Upper lobe of right lung (tissue), 1 donor: ENCODE measurements around the gene SNX13. TPM values are rescaled to one million over a fixed set of nuclear protein-coding genes. Genes with fewer than 3 reads are reported as not detected.

Experiments
- ATAC-seq: fragments of 200-7000 bp; cut with Tn5 transposase; one replicate; pipeline ENCODE4 v1.9.1; 2020; ENCODE audit warnings: mild to moderate bottlenecking, moderate library complexity
- DNase-seq: peaks from one replicate; pipeline ENCODE4 v3.0.0-alpha.2; 2020
- H3K27ac ChIP-seq: fragments of 200-600 bp; one replicate; pipeline ENCODE4 v1.8.0; 2022
- H3K27me3 ChIP-seq: fragments of 200-600 bp; one replicate; pipeline ENCODE4 v1.8.0; 2022; ENCODE audit warnings: mild to moderate bottlenecking
- H3K36me3 ChIP-seq: fragments of 200-600 bp; one replicate; pipeline ENCODE4 v1.8.0; 2022
- H3K4me1 ChIP-seq: fragments of 200-600 bp; one replicate; pipeline ENCODE4 v1.8.0; 2022
- H3K4me3 ChIP-seq: fragments of 200-600 bp; one replicate; pipeline ENCODE4 v1.8.0; 2022; ENCODE audit warnings: mild to moderate bottlenecking
- H3K9me3 ChIP-seq: fragments of 200-600 bp; one replicate; pipeline ENCODE4 v1.8.0; 2022
- intact Hi-C: fragments of 100-400 bp; cut with DNase I; formaldehyde crosslinking; loops from one replicate; pipeline ENCODE4 v1.11.0; 2022
- total RNA-seq: library from RNA; stranded (reverse); fragmentation: NEBNext Ultra II Directional; extraction: Animal tissue kit (Norgen Biotek cat#: 25700); gene quantifications from one replicate; pipeline ENCODE4 v1.2.1, GENCODE V29; 2021
- TF ChIP-seq, protein P1 (sequence below): fragments of 200-600 bp; IDR thresholded peaks from one replicate; pipeline ENCODE4 v1.8.0; 2022; ENCODE audit warnings: antibody characterized with exemption
- donor health status: DM: no; HTN: yes; CAD: no; lungs with severe emphysema.

SNX13 gene
- total RNA-seq, 1 donor from 2014 or later = 47.0 TPM

GRCh38 chr7:17746020-17746530 is 194.2 kb downstream of the SNX13 start:
- DNase-seq (no peak), ATAC-seq (no peak)
- Histone ChIP-seq H3K4me1 (no peaks in the 10 kb centered on the region), H3K27me3 (no peaks in the 10 kb centered on the region), H3K36me3 (no peaks in the 10 kb centered on the region), H3K27ac (no peak overlapping the region), H3K4me3 (no peak overlapping the region), H3K9me3 (no peaks in the 10 kb centered on the region)
- TF ChIP-seq, protein P1, sequence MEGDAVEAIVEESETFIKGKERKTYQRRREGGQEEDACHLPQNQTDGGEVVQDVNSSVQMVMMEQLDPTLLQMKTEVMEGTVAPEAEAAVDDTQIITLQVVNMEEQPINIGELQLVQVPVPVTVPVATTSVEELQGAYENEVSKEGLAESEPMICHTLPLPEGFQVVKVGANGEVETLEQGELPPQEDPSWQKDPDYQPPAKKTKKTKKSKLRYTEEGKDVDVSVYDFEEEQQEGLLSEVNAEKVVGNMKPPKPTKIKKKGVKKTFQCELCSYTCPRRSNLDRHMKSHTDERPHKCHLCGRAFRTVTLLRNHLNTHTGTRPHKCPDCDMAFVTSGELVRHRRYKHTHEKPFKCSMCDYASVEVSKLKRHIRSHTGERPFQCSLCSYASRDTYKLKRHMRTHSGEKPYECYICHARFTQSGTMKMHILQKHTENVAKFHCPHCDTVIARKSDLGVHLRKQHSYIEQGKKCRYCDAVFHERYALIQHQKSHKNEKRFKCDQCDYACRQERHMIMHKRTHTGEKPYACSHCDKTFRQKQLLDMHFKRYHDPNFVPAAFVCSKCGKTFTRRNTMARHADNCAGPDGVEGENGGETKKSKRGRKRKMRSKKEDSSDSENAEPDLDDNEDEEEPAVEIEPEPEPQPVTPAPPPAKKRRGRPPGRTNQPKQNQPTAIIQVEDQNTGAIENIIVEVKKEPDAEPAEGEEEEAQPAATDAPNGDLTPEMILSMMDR = no peak
- intact Hi-C loops = no loop called here

GRCh38 chr7:17745610-17746009 is 194.7 kb downstream of the SNX13 start:
- Histone ChIP-seq H3K4me3 (no peak overlapping the region), H3K4me1 (no peaks in the 10 kb centered on the region), H3K9me3 (no peaks in the 10 kb centered on the region), H3K27me3 (no peaks in the 10 kb centered on the region), H3K36me3 (no peaks in the 10 kb centered on the region), H3K27ac (no peak overlapping the region)
- intact Hi-C loops = no loop called here
- no peak for ATAC-seq
- TF ChIP-seq, protein P1 = no peak
- DNase-seq = no peak

DNA sequence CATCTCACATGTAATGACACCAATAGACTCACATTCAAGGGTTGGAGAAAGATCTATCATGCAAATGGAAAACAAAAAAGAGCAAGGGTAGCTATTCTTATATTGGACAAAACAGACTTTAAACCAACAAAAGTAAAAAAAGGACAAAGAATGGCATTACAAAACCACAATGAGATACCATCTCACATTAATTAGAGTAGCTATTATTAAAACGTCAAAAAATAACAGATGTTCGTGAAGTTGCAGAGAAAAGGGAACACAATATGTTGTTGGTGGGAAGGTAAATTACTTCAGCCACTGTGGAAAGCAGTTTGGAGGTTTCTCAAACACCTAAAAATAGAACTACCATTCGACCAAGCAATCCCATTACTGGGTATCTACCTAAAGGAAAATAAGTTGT is 197.0 kb downstream of the SNX13 start:
- Histone ChIP-seq H3K4me1 (no peaks in the 10 kb centered on the region), H3K27ac (no peak overlapping the region), H3K36me3 (no peaks in the 10 kb centered on the region), H3K9me3 (no peaks in the 10 kb centered on the region), H3K27me3 (no peaks in the 10 kb centered on the region), H3K4me3 (no peak overlapping the region)
- intact Hi-C loops = no loop called here
- TF ChIP-seq, protein P1 = no peak
- ATAC-seq = no peak
- DNase-seq = no peak

DNA sequence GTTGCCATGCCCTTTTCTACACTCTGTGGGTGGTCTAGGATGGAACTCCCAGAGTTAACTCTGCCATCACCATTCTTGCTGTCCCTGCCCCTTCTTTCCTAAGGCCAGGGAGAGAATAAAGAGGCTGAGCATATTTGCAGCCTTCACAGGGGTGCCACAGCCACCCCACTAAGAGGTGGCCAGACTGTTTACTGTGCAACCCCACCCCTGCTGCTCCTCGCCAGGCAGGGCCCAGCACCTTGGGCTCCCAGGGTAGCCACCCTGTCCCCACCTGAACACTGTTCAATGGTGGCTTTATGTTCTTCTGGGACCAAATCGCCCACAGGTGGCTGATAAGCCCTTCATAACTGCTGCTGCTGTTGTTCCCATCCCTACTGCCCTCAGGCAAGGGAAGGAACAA is 198.9 kb downstream of the SNX13 start:
- DNase-seq (no peak), ATAC-seq (peak; percentile 17)
- intact Hi-C loops = no loop called here
- H3K36me3 ChIP-seq = no peaks in the 10 kb centered on the region
- TF ChIP-seq, protein P1 = no peak
- no peaks in the 10 kb centered on the region for H3K4me1 ChIP-seq
- no peak overlapping the region for H3K4me3 ChIP-seq
- no peaks in the 10 kb centered on the region for H3K9me3 ChIP-seq
- no peaks in the 10 kb centered on the region for H3K27me3 ChIP-seq
- H3K27ac ChIP-seq = no peak overlapping the region

Other genes starting within 250 kb of the SNX13 start
- gene PRPS1L1, start 87.4 kb upstream of the SNX13 start, total RNA-seq = not detected